GM12878 (cell line): Measurements from ENCODE around the gene SHC1. TPM values are rescaled to one million over a fixed set of nuclear protein-coding genes. Genes with fewer than 3 reads are reported as not detected.

Experiments used
- CBX3 ChIP-seq: fragments of 200-600 bp; sonication (generic); IDR thresholded peaks from 2 replicates; pipeline ENCODE4 v1.6.1; 2016; ENCODE audit warnings: low read depth, borderline replicate concordance
- EGR1 ChIP-seq, 2 experiments: IDR thresholded peaks; 1 replicate in 1 of 2; 2 replicates in 1 of 2; pipeline ENCODE4 v1.6.1; 2011 to 2012; ENCODE audit warnings: low read depth in 2 of 2, low read length in 2 of 2, borderline replicate concordance in 1 of 2, mild to moderate bottlenecking in 1 of 2, moderate library complexity in 1 of 2
- ELK1 ChIP-seq: IDR thresholded peaks from 2 replicates; pipeline ENCODE4 v1.6.1; 2012; ENCODE audit warnings: low read depth, low read length, improper control_type of control experiment
- EZH2 ChIP-seq: IDR thresholded peaks from 2 replicates; pipeline ENCODE4 v1.6.1; 2012; ENCODE audit warnings: low read depth, mild to moderate bottlenecking, control low read depth, inconsistent platforms, low read length, borderline replicate concordance; ENCODE audit not compliant: control insufficient read depth
- IRF5 ChIP-seq: fragments of 450-650 bp; IDR thresholded peaks from 2 replicates; pipeline ENCODE4 v1.6.1; 2017; ENCODE audit warnings: borderline replicate concordance
- NR2C2 ChIP-seq: IDR thresholded peaks from 2 replicates; pipeline ENCODE4 v1.6.1; 2011; ENCODE audit warnings: borderline replicate concordance, low read depth; ENCODE audit not compliant: control insufficient read depth, insufficient read length
- PAX8 ChIP-seq: fragments of 450-650 bp; IDR thresholded peaks from 2 replicates; pipeline ENCODE4 v1.6.1; 2017; ENCODE audit warnings: mild to moderate bottlenecking, moderate library complexity
- SUZ12 ChIP-seq: fragments of 200-600 bp; sonication (generic); IDR thresholded peaks from one replicate; pipeline ENCODE4 v1.6.1; 2018; ENCODE audit warnings: antibody characterized with exemption, mild to moderate bottlenecking; ENCODE audit not compliant: unreplicated experiment
- TCF3 ChIP-seq: IDR thresholded peaks from 2 replicates; pipeline ENCODE4 v1.6.1; 2012; ENCODE audit warnings: low read depth, mild to moderate bottlenecking, low read length, borderline replicate concordance; ENCODE audit not compliant: insufficient read depth
- YY1 ChIP-seq: IDR thresholded peaks from 2 replicates; pipeline ENCODE4 v1.6.1; 2011; ENCODE audit warnings: low read depth, mild to moderate bottlenecking, low read length
- ZZZ3 ChIP-seq: IDR thresholded peaks from 2 replicates; pipeline ENCODE4 v1.6.1; 2011; ENCODE audit warnings: low read depth; ENCODE audit not compliant: control insufficient read depth, insufficient read length
- polyA plus RNA-seq, 11 experiments: library from polyadenylated mRNA; depleted of rRNA in 4 of 11; unstranded in 6 of 11; stranded (reverse) in 5 of 11; fragments of >200 nt; fragmentation: Nextera tagmentation in 4 of 11; fragmentation: Illumina TruSeq in 1 of 11; extraction: Ambion mirVana in 4 of 11; extraction: Trizol in 1 of 11; gene quantifications; 1 replicate in 1 of 11; 2 replicates in 10 of 11; pipeline versions ENCODE4 v1.2.1 to v1.2.3, GENCODE V29; 2011 to 2016; ENCODE audit warnings: inconsistent platforms in 2 of 11, missing spikeins in 2 of 11, low read depth in 1 of 11
- total RNA-seq, 4 experiments: library from RNA; depleted of rRNA in 3 of 4; stranded (reverse); fragments of >200 nt in 3 of 4; fragmentation: Illumina TruSeq in 1 of 4; extraction: Trizol in 1 of 4; gene quantifications; 2 replicates each; pipeline versions ENCODE4 v1.2.1 to v1.2.3, GENCODE V29; 2013 to 2021
- TF ChIP-seq, protein P1 (sequence below): fragments of 450-650 bp; formaldehyde crosslinking; IDR thresholded peaks from 2 replicates; pipeline ENCODE4 v1.5.0; 2022; ENCODE audit warnings: mild to moderate bottlenecking, missing genetic modification characterization
- TF ChIP-seq, protein P2 (sequence below): fragments of 450-650 bp; IDR thresholded peaks from 2 replicates; pipeline ENCODE4 v1.6.1; 2016; ENCODE audit warnings: mild to moderate bottlenecking
- TF ChIP-seq, protein P3 (sequence below): fragments of 450-650 bp; IDR thresholded peaks from 2 replicates; pipeline ENCODE4 v1.6.1; 2017; ENCODE audit warnings: low read depth, mild to moderate bottlenecking, moderate library complexity
- TF ChIP-seq, protein P4 (sequence below): IDR thresholded peaks from 2 replicates; pipeline ENCODE4 v1.6.1; 2011; ENCODE audit warnings: mild to moderate bottlenecking, low read depth, low read length, moderate library complexity; ENCODE audit not compliant: insufficient replicate concordance

Gene SHC1
- total and polyA plus RNA-seq, 10 of the 15 experiments (the other 5 are each of a cell fraction or from before 2014, with no cell fraction given): 2.6 to 49.3 (median 25.2) TPM

DNA sequence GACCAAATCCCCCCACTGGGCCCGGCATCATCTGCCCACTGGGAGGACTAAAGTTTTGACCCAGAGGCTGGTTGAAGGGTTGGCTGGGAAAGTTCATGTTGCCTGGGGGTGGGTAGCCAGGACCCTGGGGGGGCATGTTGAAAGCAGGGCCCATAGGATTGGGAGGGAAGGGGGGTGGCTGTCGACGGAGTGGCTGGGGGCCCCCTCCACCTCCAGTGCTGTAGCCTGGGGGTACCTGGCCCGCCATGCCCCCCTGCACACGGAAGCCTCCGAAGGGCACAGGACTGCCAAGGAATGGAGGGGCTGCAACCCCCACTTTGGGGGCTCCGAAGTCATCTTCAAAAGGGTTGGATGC, 11.1 kb downstream of the SHC1 start (continued):
- TF ChIP-seq, protein P1, sequence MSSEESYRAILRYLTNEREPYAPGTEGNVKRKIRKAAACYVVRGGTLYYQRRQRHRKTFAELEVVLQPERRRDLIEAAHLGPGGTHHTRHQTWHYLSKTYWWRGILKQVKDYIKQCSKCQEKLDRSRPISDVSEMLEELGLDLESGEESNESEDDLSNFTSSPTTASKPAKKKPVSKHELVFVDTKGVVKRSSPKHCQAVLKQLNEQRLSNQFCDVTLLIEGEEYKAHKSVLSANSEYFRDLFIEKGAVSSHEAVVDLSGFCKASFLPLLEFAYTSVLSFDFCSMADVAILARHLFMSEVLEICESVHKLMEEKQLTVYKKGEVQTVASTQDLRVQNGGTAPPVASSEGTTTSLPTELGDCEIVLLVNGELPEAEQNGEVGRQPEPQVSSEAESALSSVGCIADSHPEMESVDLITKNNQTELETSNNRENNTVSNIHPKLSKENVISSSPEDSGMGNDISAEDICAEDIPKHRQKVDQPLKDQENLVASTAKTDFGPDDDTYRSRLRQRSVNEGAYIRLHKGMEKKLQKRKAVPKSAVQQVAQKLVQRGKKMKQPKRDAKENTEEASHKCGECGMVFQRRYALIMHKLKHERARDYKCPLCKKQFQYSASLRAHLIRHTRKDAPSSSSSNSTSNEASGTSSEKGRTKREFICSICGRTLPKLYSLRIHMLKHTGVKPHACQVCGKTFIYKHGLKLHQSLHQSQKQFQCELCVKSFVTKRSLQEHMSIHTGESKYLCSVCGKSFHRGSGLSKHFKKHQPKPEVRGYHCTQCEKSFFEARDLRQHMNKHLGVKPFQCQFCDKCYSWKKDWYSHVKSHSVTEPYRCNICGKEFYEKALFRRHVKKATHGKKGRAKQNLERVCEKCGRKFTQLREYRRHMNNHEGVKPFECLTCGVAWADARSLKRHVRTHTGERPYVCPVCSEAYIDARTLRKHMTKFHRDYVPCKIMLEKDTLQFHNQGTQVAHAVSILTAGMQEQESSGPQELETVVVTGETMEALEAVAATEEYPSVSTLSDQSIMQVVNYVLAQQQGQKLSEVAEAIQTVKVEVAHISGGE (CRISPR knock-in tag): no peak
- TF ChIP-seq ELK1: no peak
- TF ChIP-seq, protein P2, sequence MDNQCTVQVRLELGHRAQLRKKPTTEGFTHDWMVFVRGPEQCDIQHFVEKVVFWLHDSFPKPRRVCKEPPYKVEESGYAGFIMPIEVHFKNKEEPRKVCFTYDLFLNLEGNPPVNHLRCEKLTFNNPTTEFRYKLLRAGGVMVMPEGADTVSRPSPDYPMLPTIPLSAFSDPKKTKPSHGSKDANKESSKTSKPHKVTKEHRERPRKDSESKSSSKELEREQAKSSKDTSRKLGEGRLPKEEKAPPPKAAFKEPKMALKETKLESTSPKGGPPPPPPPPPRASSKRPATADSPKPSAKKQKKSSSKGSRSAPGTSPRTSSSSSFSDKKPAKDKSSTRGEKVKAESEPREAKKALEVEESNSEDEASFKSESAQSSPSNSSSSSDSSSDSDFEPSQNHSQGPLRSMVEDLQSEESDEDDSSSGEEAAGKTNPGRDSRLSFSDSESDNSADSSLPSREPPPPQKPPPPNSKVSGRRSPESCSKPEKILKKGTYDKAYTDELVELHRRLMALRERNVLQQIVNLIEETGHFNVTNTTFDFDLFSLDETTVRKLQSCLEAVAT: no peak
- no peak for TF ChIP-seq NR2C2
- TF ChIP-seq, protein P3, sequence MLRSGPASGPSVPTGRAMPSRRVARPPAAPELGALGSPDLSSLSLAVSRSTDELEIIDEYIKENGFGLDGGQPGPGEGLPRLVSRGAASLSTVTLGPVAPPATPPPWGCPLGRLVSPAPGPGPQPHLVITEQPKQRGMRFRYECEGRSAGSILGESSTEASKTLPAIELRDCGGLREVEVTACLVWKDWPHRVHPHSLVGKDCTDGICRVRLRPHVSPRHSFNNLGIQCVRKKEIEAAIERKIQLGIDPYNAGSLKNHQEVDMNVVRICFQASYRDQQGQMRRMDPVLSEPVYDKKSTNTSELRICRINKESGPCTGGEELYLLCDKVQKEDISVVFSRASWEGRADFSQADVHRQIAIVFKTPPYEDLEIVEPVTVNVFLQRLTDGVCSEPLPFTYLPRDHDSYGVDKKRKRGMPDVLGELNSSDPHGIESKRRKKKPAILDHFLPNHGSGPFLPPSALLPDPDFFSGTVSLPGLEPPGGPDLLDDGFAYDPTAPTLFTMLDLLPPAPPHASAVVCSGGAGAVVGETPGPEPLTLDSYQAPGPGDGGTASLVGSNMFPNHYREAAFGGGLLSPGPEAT: no peak
- no peak for TF ChIP-seq EGR1 (IDR thresholded peaks at IDR 0.05; ENCODE audit: borderline replicate concordance in 1 of 2, low read depth in 2 of 2, low read length in 2 of 2)
- no peak for TF ChIP-seq CBX3
- TF ChIP-seq PAX8: no peak
- no peak for TF ChIP-seq IRF5
- TF ChIP-seq, protein P4, sequence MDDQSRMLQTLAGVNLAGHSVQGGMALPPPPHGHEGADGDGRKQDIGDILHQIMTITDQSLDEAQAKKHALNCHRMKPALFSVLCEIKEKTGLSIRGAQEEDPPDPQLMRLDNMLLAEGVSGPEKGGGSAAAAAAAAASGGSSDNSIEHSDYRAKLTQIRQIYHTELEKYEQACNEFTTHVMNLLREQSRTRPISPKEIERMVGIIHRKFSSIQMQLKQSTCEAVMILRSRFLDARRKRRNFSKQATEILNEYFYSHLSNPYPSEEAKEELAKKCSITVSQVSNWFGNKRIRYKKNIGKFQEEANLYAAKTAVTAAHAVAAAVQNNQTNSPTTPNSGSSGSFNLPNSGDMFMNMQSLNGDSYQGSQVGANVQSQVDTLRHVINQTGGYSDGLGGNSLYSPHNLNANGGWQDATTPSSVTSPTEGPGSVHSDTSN: no peak
- no peak for TF ChIP-seq ZZZ3
- TF ChIP-seq EZH2: no peak
- TF ChIP-seq SUZ12: no peak
- no peak for TF ChIP-seq YY1
- TF ChIP-seq TCF3: no peak
